ENCODE data around the gene YBX3. TPM values are rescaled to one million over a fixed set of nuclear protein-coding genes. Genes with fewer than 3 reads are reported as not detected.

Gene YBX3
- total and polyA plus RNA-seq, 2 of the 13 experiments (the other 11 are each of a cell fraction or from before 2014, with no cell fraction given) = 77.5 to 99.6 TPM

GRCh38 chr12:10701843-10702242 is 21.3 kb downstream of the YBX3 start:
- Histone ChIP-seq H3K27ac (ENCODE audit: extremely low read length, insufficient read depth, low read length) (no peak overlapping the region), H3K4me1 (ENCODE audit: insufficient read depth, low read length) (no peaks in the 10 kb centered on the region), H3K79me2 (ENCODE audit: insufficient read depth, low read length) (no peaks in the 10 kb centered on the region), H3K4me3 (replicated peaks in 1 of 3; ENCODE audit: insufficient read depth in 1 of 3, low read depth in 2 of 3, low read length in 3 of 3) (no peak overlapping the region), H3K36me3 (replicated peaks in 1 of 2; ENCODE audit: control insufficient read depth in 1 of 2, insufficient read depth in 2 of 2, low read length in 2 of 2) (peaks cover 12 to 77% of the 10 kb centered on the region in 2 experiments), H3K4me2 (ENCODE audit: low read depth, low read length) (no peak overlapping the region), H3K9ac (ENCODE audit: insufficient read depth, low read depth, low read length) (no peak overlapping the region), H2AFZ (ENCODE audit: low read length) (no peak overlapping the region), H3K9me3 (ENCODE audit: low read length) (no peaks in the 10 kb centered on the region), H4K20me1 (ENCODE audit: insufficient read depth, low read length) (peaks cover 3% of the 10 kb centered on the region; the same call in 1 of the 2 replicates), H3K27me3 (ENCODE audit: control insufficient read depth in 1 of 2, insufficient read depth in 2 of 2, low read length in 2 of 2) (no peaks in the 10 kb centered on the region)
- no peak for FAIRE-seq
- in situ Hi-C loops (cut with HindIII; ENCODE audit: extremely low pct_ligation_motif_present, low pct_unique_long_range_greater_than_20kb) = no loop called here
- ChIA-PET POLR2A (no interaction called here), CTCF (ENCODE audit: low intra/inter-chr PET ratio, low total read pairs) (no interaction called here)
- WGBS (ENCODE audit: low lambda C conversion rate) = 97% methylated on average over 14 of the region's 14 CpGs
- no peak for DNase-seq (ENCODE audit: low spot score)
- BruUV-seq (replicated peaks) = no TSS peak
- ATAC-seq = no peak
- intact Hi-C loops (cut with micrococcal nuclease; ENCODE audit: unreplicated experiment) = no loop called here
- no peak for TF ChIP-seq KAT2B (IDR thresholded peaks at IDR 0.05; ENCODE audit: borderline replicate concordance, low read depth, low read length)
- TF ChIP-seq KAT7 (CRISPR knock-in tag; IDR thresholded peaks at IDR 0.05; ENCODE audit: borderline replicate concordance) = no peak
- TF ChIP-seq DR1 (CRISPR knock-in tag; IDR thresholded peaks at IDR 0.05) = no peak
- TF ChIP-seq ZNF350 (CRISPR knock-in tag; IDR thresholded peaks at IDR 0.05; ENCODE audit: borderline replicate concordance, low read depth) = no peak
- no peak for TF ChIP-seq ZNF318 (CRISPR knock-in tag; IDR thresholded peaks at IDR 0.05)
- TF ChIP-seq SAFB2 (CRISPR knock-in tag; IDR thresholded peaks at IDR 0.05; ENCODE audit: borderline replicate concordance, low read depth) = no peak
- TF ChIP-seq RORA (CRISPR knock-in tag; IDR thresholded peaks at IDR 0.05) = no peak
- TF ChIP-seq SNAPC4 (CRISPR knock-in tag; IDR thresholded peaks at IDR 0.05) = no peak
- no peak for TF ChIP-seq E2F5 (CRISPR knock-in tag; conservative IDR thresholded peaks at IDR 0.05)
- TF ChIP-seq ZNF577 (CRISPR knock-in tag; IDR thresholded peaks at IDR 0.05; ENCODE audit: borderline replicate concordance, low read depth) = no peak
- no peak for TF ChIP-seq ZNF546 (CRISPR knock-in tag; conservative IDR thresholded peaks at IDR 0.05)

Data from HepG2 (cell line).